HepG2 (cell line): Measurements from ENCODE around the gene TPI1. TPM values are rescaled to one million over a fixed set of nuclear protein-coding genes. Genes with fewer than 3 reads are reported as not detected.
"Not testable (repeated sequence)": the region's sequence is repeated elsewhere in the genome, so short reads cannot be mapped to it uniquely, and the experiment has no call there.

Source experiments
- ATAC-seq: fragments of 200-7000 bp; cut with Tn5 transposase; 3 replicates; pipeline ENCODE4 v1.9.1; 2020; ENCODE audit warnings: mild to moderate bottlenecking, moderate library complexity
- BruUV-seq: library from RNA; stranded (reverse); fragments of 400-500 nt; replicated peaks from 2 replicates; lab custom pipeline; 2021; lab: Mats Ljungman, UMichigan
- CTCF ChIA-PET: fragments of 300-600 bp; formaldehyde crosslinking; extraction: SDS; loops from one replicate; lab custom pipeline; 2021; ENCODE audit warnings: low total read pairs, inconsistent platforms, low intra/inter-chr PET ratio; lab: Yijun Ruan, JAX
- POLR2A ChIA-PET: fragments of 350-600 bp; sonication (Branson Sonifier 250); formaldehyde crosslinking; loops from one replicate; lab custom pipeline; 2020; ENCODE audit warnings: antibody characterized with exemption, inconsistent platforms; lab: Yijun Ruan, JAX
- DNase-seq: peaks from one replicate; pipeline ENCODE4 v3.0.0-alpha.2; 2015; ENCODE audit warnings: low spot score
- FAIRE-seq: peaks from 3 replicates; lab custom pipeline; 2011; peaks lifted over from hg19 to GRCh38; lab: Jason Lieb, UNC
- H2AFZ ChIP-seq: one replicate; pipeline ENCODE4 v1.6.1; 2011; ENCODE audit warnings: low read length, inconsistent platforms
- H3K27ac ChIP-seq: fragments of 300-600 bp; 3 replicates; pipeline ENCODE4 v1.8.0; 2011; ENCODE audit warnings: mixed run types, mild to moderate bottlenecking, mixed read lengths, low read length, inconsistent platforms; ENCODE audit not compliant: insufficient read depth; ENCODE audit errors: extremely low read length
- H3K27me3 ChIP-seq, 2 experiments: fragments of 200-600 bp in 1 of 2; 2 replicates in 1 of 2; 3 replicates in 1 of 2; pipeline versions ENCODE4 v1.6.0 to v1.8.0; 2011; ENCODE audit warnings: low read length in 2 of 2, mild to moderate bottlenecking in 2 of 2, moderate library complexity in 2 of 2, inconsistent platforms in 1 of 2; ENCODE audit not compliant: insufficient read depth in 2 of 2, control insufficient read depth in 1 of 2
- H3K36me3 ChIP-seq, 2 experiments: fragments of 200-600 bp in 1 of 2; replicated peaks in 1 of 2; 2 replicates in 1 of 2; 3 replicates in 1 of 2; pipeline versions ENCODE4 v1.5.1 to v1.8.0; 2011; ENCODE audit warnings: low read length in 2 of 2, inconsistent platforms in 1 of 2; ENCODE audit not compliant: insufficient read depth in 2 of 2, control insufficient read depth in 1 of 2
- H3K4me1 ChIP-seq: 2 replicates; pipeline ENCODE4 v1.5.1; 2012; ENCODE audit warnings: low read length, inconsistent platforms; ENCODE audit not compliant: insufficient read depth
- H3K4me2 ChIP-seq: 2 replicates; pipeline ENCODE4 v1.6.0; 2011; ENCODE audit warnings: low read depth, low read length, inconsistent platforms
- H3K4me3 ChIP-seq, 3 experiments: fragments of 200-600 bp in 1 of 3; sonication (generic), shearing (Covaris generic) in 1 of 3; replicated peaks in 1 of 3; 2 replicates each; pipeline ENCODE4 v1.5.1; 2011 to 2016; ENCODE audit warnings: low read length in 3 of 3, inconsistent platforms in 2 of 3, low read depth in 2 of 3, mild to moderate bottlenecking in 2 of 3, control low read depth in 1 of 3, mixed read lengths in 1 of 3; ENCODE audit not compliant: insufficient read depth in 1 of 3
- H3K79me2 ChIP-seq: one replicate; pipeline ENCODE4 v1.6.1; 2011; ENCODE audit warnings: low read length, inconsistent platforms; ENCODE audit not compliant: insufficient read depth
- H3K9ac ChIP-seq: 2 replicates; pipeline ENCODE4 v1.6.0; 2011; ENCODE audit warnings: mild to moderate bottlenecking, low read depth, low read length, inconsistent platforms; ENCODE audit not compliant: insufficient read depth
- H3K9me3 ChIP-seq: 2 replicates; pipeline ENCODE4 v1.5.1; 2012; ENCODE audit warnings: mild to moderate bottlenecking, low read length
- H4K20me1 ChIP-seq: 2 replicates; pipeline ENCODE4 v1.6.0; 2011; ENCODE audit warnings: inconsistent platforms, mild to moderate bottlenecking, low read length, moderate library complexity; ENCODE audit not compliant: insufficient read depth
- POLR2A ChIP-seq, 2 experiments: IDR thresholded peaks; 2 replicates each; pipeline ENCODE4 v1.6.1; 2011; ENCODE audit warnings: low read depth in 2 of 2, low read length in 2 of 2, mild to moderate bottlenecking in 1 of 2, moderate library complexity in 1 of 2; ENCODE audit not compliant: insufficient read depth in 1 of 2
- ZEB1 ChIP-seq: IDR thresholded peaks from 2 replicates; pipeline ENCODE4 v1.6.1; 2012; ENCODE audit warnings: mild to moderate bottlenecking, low read depth, inconsistent platforms; ENCODE audit not compliant: insufficient replicate concordance
- WGBS: methylation state at CpG from one replicate; pipeline ENCODE4 v1.1.6; 2017; ENCODE audit warnings: low lambda C conversion rate; 5-methylcytosine and 5-hydroxymethylcytosine counted together
- in situ Hi-C: cut with HindIII; loops from 2 replicates; pipeline ENCODE4 v1.10.0; 2017; ENCODE audit warnings: low pct_unique_long_range_greater_than_20kb; ENCODE audit not compliant: extremely low pct_ligation_motif_present
- intact Hi-C: fragments of 100-400 bp; cut with micrococcal nuclease; formaldehyde crosslinking; loops from one replicate; pipeline ENCODE4 v1.10.0; 2022; ENCODE audit not compliant: unreplicated experiment
- polyA plus RNA-seq, 8 experiments: library from polyadenylated mRNA; depleted of rRNA in 3 of 8; stranded (reverse) in 7 of 8; unstranded in 1 of 8; fragments of >200 nt; fragmentation: Illumina TruSeq in 4 of 8; extraction: Trizol in 4 of 8; gene quantifications; 2 replicates each; pipeline versions ENCODE4 v1.2.1 to v1.2.3, GENCODE V29; 2011 to 2016; ENCODE audit warnings: low read depth in 4 of 8, missing spikeins in 1 of 8, mixed read lengths in 1 of 8; ENCODE audit not compliant: insufficient read depth in 1 of 8
- total RNA-seq, 5 experiments: library from RNA; depleted of rRNA; stranded (reverse); fragments of >200 nt; fragmentation: Illumina TruSeq; extraction: Trizol; gene quantifications; 2 replicates each; pipeline ENCODE4 v1.2.3, GENCODE V29; 2016; ENCODE audit warnings: low read depth in 1 of 5
- TF ChIP-seq, protein P1 (sequence below): sonication (generic); formaldehyde crosslinking; IDR thresholded peaks from 2 replicates; pipeline ENCODE4 v1.5.1; 2020; ENCODE audit warnings: mild to moderate bottlenecking, missing genetic modification reagents, borderline replicate concordance
- TF ChIP-seq, protein P2 (sequence below): sonication (generic); formaldehyde crosslinking; IDR thresholded peaks from 2 replicates; pipeline ENCODE4 v1.4.0; 2020; ENCODE audit warnings: missing genetic modification reagents

The TPI1 gene
- total and polyA plus RNA-seq, 2 of the 13 experiments (the other 11 are each of a cell fraction or from before 2014, with no cell fraction given) = 945 to 2,535 TPM

DNA sequence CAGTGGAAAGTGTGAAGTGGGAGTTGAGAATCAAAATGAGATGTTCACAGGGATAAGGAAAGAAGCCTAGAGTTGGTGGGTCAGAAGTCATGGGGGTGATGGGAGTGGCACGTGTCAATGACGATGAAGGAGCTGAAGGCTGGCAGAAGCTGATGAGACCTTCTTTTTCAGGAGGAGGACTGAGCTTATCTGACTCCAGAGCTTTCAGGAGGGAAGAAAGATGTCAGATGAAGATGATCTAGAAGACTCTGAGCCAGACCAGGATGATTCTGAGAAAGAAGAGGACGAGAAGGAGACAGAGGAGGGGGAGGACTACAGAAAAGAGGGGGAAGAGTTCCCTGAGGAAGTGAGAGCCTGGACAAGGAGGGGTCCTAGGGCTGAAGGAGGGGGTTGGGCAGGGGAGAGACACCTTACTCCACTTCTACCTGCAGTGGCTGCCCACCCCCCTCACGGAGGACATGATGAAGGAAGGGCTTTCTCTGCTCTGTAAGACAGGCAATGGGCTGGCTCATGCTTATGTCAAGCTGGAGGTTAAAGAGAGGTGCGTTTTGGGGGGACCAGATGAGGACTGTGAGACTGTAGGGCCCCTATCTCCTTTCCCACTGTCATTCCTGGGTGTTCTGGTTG is 38.2 kb downstream of the TPI1 start:
- ChIA-PET POLR2A (interaction anchor here (0.9 to 2.2 kb wide), 6 partner anchors 8 to 202 kb away, joined by 3 to 10 read pairs (median 5); partner anchors contain the start of genes ENO2, SPSB2, TPI1 and USP5), CTCF (no interaction called here)
- no peaks in the 10 kb centered on the region for H3K79me2 ChIP-seq
- no peak for FAIRE-seq
- 57% methylated on average over 5 of the region's 5 CpGs for WGBS
- in situ Hi-C loops = no loop called here
- H3K9ac ChIP-seq = peak overlapping the region; percentile 81
- no peaks in the 10 kb centered on the region for H3K27me3 ChIP-seq
- TF ChIP-seq ZEB1 = no peak
- TF ChIP-seq, protein P1, sequence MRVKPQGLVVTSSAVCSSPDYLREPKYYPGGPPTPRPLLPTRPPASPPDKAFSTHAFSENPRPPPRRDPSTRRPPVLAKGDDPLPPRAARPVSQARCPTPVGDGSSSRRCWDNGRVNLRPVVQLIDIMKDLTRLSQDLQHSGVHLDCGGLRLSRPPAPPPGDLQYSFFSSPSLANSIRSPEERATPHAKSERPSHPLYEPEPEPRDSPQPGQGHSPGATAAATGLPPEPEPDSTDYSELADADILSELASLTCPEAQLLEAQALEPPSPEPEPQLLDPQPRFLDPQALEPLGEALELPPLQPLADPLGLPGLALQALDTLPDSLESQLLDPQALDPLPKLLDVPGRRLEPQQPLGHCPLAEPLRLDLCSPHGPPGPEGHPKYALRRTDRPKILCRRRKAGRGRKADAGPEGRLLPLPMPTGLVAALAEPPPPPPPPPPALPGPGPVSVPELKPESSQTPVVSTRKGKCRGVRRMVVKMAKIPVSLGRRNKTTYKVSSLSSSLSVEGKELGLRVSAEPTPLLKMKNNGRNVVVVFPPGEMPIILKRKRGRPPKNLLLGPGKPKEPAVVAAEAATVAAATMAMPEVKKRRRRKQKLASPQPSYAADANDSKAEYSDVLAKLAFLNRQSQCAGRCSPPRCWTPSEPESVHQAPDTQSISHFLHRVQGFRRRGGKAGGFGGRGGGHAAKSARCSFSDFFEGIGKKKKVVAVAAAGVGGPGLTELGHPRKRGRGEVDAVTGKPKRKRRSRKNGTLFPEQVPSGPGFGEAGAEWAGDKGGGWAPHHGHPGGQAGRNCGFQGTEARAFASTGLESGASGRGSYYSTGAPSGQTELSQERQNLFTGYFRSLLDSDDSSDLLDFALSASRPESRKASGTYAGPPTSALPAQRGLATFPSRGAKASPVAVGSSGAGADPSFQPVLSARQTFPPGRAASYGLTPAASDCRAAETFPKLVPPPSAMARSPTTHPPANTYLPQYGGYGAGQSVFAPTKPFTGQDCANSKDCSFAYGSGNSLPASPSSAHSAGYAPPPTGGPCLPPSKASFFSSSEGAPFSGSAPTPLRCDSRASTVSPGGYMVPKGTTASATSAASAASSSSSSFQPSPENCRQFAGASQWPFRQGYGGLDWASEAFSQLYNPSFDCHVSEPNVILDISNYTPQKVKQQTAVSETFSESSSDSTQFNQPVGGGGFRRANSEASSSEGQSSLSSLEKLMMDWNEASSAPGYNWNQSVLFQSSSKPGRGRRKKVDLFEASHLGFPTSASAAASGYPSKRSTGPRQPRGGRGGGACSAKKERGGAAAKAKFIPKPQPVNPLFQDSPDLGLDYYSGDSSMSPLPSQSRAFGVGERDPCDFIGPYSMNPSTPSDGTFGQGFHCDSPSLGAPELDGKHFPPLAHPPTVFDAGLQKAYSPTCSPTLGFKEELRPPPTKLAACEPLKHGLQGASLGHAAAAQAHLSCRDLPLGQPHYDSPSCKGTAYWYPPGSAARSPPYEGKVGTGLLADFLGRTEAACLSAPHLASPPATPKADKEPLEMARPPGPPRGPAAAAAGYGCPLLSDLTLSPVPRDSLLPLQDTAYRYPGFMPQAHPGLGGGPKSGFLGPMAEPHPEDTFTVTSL (CRISPR knock-in tag) = no peak
- 0 out of 4 replicates have a peak, but pooled peaks of 1 of the 2 experiments have one; percentile 1 for TF ChIP-seq POLR2A (IDR thresholded peaks at IDR 0.05; ENCODE audit: insufficient read depth in 1 of 2, low read depth in 2 of 2, low read length in 2 of 2)
- TF ChIP-seq, protein P2, sequence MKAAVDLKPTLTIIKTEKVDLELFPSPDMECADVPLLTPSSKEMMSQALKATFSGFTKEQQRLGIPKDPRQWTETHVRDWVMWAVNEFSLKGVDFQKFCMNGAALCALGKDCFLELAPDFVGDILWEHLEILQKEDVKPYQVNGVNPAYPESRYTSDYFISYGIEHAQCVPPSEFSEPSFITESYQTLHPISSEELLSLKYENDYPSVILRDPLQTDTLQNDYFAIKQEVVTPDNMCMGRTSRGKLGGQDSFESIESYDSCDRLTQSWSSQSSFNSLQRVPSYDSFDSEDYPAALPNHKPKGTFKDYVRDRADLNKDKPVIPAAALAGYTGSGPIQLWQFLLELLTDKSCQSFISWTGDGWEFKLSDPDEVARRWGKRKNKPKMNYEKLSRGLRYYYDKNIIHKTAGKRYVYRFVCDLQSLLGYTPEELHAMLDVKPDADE = no peak
- TF ChIP-seq, all 625 proteins: peak for 1
- Histone ChIP-seq H2AFZ (no peak overlapping the region), H3K27ac (peak overlapping the region; percentile 69), H3K36me3 (no peaks in the 10 kb centered on the region), H4K20me1 (no peaks in the 10 kb centered on the region), H3K4me1 (peaks cover 50% of the 10 kb centered on the region), H3K9me3 (no peaks in the 10 kb centered on the region), H3K4me2 (peak overlapping the region; percentile 96), H3K4me3 (peak overlapping the region; percentile 78 to 88 (median 83); a peak in 4 of 6 replicates)
- no peak for DNase-seq
- intact Hi-C loops = no loop called here
- no peak for ATAC-seq
- BruUV-seq = no TSS peak

DNA sequence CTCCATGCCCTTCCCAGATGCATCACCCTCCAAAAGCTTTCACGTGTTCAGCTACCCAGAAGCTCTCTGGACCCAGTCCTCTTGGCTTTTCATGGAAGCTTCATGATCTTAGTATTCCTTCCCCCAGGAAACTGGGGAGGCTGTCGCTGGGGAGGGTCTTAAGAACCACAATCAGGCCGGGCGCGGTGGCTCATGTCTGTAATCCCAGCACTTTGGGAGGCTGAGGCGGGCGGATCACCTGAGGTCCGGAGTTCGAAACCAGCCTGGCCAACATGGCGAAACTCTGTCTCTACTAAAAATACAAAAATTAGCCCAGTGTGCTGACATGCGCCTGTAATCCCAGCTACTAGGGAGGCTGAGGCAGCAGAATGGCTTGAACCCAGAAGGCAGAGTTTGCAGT is 40.8 kb downstream of the TPI1 start:
- H4K20me1 ChIP-seq, in situ Hi-C loops, BruUV-seq, H3K4me2 ChIP-seq, H3K27ac ChIP-seq, ATAC-seq, intact Hi-C loops, H2AFZ ChIP-seq, H3K4me3 ChIP-seq, H3K9me3 ChIP-seq, FAIRE-seq, DNase-seq, H3K9ac ChIP-seq, CTCF ChIA-PET, H3K36me3 ChIP-seq, H3K27me3 ChIP-seq, H3K79me2 ChIP-seq: not testable (repeated sequence)
- POLR2A ChIA-PET = interaction anchor here (1.4 kb wide), 1 partner anchor 40 kb away, joined by 3 read pairs; no protein-coding TSS in a partner anchor
- 95% methylated on average over 11 of the region's 11 CpGs for WGBS
- H3K4me1 ChIP-seq = peaks cover 49% of the 10 kb centered on the region
